ENCODE measurements around the gene CAMK1D. TPM values are rescaled to one million over a fixed set of nuclear protein-coding genes. Genes with fewer than 3 reads are reported as not detected.

CAMK1D gene
- total RNA-seq, 4 donors from 2014 or later, result 5.6 to 23.9 (median 7.4) TPM

- Histone ChIP-seq H3K27me3 (no peaks in the 10 kb centered on the region), H3K36me3 (no peaks in the 10 kb centered on the region), H3K4me3 (no peak overlapping the region), H3K4me1 (no peaks in the 10 kb centered on the region), H3K9me3 (no peaks in the 10 kb centered on the region), H3K27ac (no peak overlapping the region)
- TF ChIP-seq POLR2A (IDR thresholded peaks at IDR 0.05) (no peak), CTCF (IDR thresholded peaks at IDR 0.05) (no peak)
- DNase-seq, result peak in 1 of 3 donors; percentile 40
These were observed 77.9 kb downstream of the CAMK1D start for GRCh38 chr10:12427276-12427675.

GRCh38 chr10:12428447-12429135 lies 79.2 kb downstream of the CAMK1D start:
- no peak for TF ChIP-seq POLR2A (IDR thresholded peaks at IDR 0.05)
- no peak for TF ChIP-seq CTCF (IDR thresholded peaks at IDR 0.05)
- Histone ChIP-seq H3K9me3 (no peaks in the 10 kb centered on the region), H3K4me1 (no peaks in the 10 kb centered on the region), H3K36me3 (no peaks in the 10 kb centered on the region), H3K27me3 (no peaks in the 10 kb centered on the region), H3K4me3 (no peak overlapping the region), H3K27ac (no peak overlapping the region)
- DNase-seq, result peak in 2 of 3 donors; percentile 10 to 23

- Histone ChIP-seq H3K4me1 (no peaks in the 10 kb centered on the region), H3K27ac (no peak overlapping the region), H3K36me3 (no peaks in the 10 kb centered on the region), H3K27me3 (no peaks in the 10 kb centered on the region), H3K9me3 (no peaks in the 10 kb centered on the region), H3K4me3 (no peak overlapping the region)
- DNase-seq, result peak in 2 of 3 donors; percentile 12 to 34
- no peak for TF ChIP-seq CTCF (IDR thresholded peaks at IDR 0.05)
These were observed 81.1 kb downstream of the CAMK1D start for GRCh38 chr10:12430406-12430982.

GRCh38 chr10:12431151-12432101 lies 82.1 kb downstream of the CAMK1D start:
- Histone ChIP-seq H3K4me3 (no peak overlapping the region), H3K27ac (no peak overlapping the region), H3K27me3 (no peaks in the 10 kb centered on the region), H3K9me3 (no peaks in the 10 kb centered on the region), H3K36me3 (no peaks in the 10 kb centered on the region), H3K4me1 (no peaks in the 10 kb centered on the region)
- peak in 1 of 3 donors; percentile 43 for DNase-seq
- no peak for TF ChIP-seq POLR2A (IDR thresholded peaks at IDR 0.05)
- TF ChIP-seq CTCF (IDR thresholded peaks at IDR 0.05), result no peak

GRCh38 chr10:12432402-12433189 lies 83.2 kb downstream of the CAMK1D start:
- TF ChIP-seq CTCF (IDR thresholded peaks at IDR 0.05) (no peak), POLR2A (IDR thresholded peaks at IDR 0.05) (no peak)
- peak in 1 of 3 donors; percentile 40 for DNase-seq
- H3K27ac ChIP-seq, result no peak overlapping the region

More at GRCh38 chr10:12432402-12433189, 83.2 kb downstream of the CAMK1D start:
- Histone ChIP-seq H3K36me3 (no peaks in the 10 kb centered on the region), H3K4me1 (no peaks in the 10 kb centered on the region), H3K4me3 (no peak overlapping the region), H3K9me3 (no peaks in the 10 kb centered on the region), H3K27me3 (no peaks in the 10 kb centered on the region)
